Heart left ventricle (tissue), 16 donors: Measurements from ENCODE around the gene FAM161B. TPM values are rescaled to one million over a fixed set of nuclear protein-coding genes. Genes with fewer than 3 reads are reported as not detected.
A peak's percentile ranks its signal among the peaks of the same experiment; 100 is the strongest.

Experiments used
- ATAC-seq, 4 donors: fragments of 200-7000 bp; cut with Tn5 transposase; one replicate each; pipeline ENCODE4 v1.9.1; 2020 to 2022; ENCODE audit warnings: moderate library complexity in 4 of 4, mild to moderate bottlenecking in 3 of 4, moderate number of reproducible peaks in 1 of 4
- DNase-seq, 5 donors: peaks; one replicate each; pipeline ENCODE4 v3.0.0-alpha.2; 2020
- H3K27ac ChIP-seq, 12 donors: fragments of 200-600 bp; sonication (generic) in 4 of 12; one replicate each; pipeline versions ENCODE4 v1.5.0 to v1.8.0; 2016 to 2022; ENCODE audit warnings: mild to moderate bottlenecking in 2 of 12
- H3K27me3 ChIP-seq, 9 donors: fragments of 200-600 bp; sonication (generic) in 2 of 9; one replicate each; pipeline versions ENCODE4 v1.5.1 to v1.8.0; 2016 to 2022; ENCODE audit warnings: mild to moderate bottlenecking in 3 of 9
- H3K36me3 ChIP-seq, 9 donors: fragments of 200-600 bp; sonication (generic) in 2 of 9; one replicate each; pipeline versions ENCODE4 v1.5.0 to v1.8.0; 2018 to 2022; ENCODE audit warnings: mild to moderate bottlenecking in 2 of 9
- H3K4me1 ChIP-seq, 12 donors: fragments of 200-600 bp; sonication (generic) in 4 of 12; one replicate each; pipeline versions ENCODE4 v1.5.0 to v1.8.0; 2016 to 2022; ENCODE audit warnings: mild to moderate bottlenecking in 3 of 12
- H3K4me3 ChIP-seq, 12 donors: fragments of 200-600 bp; sonication (generic) in 4 of 12; one replicate each; pipeline versions ENCODE4 v1.5.0 to v1.8.0; 2017 to 2022; ENCODE audit warnings: mild to moderate bottlenecking in 9 of 12, moderate library complexity in 4 of 12
- H3K9me3 ChIP-seq, 12 donors: fragments of 200-600 bp; sonication (generic) in 4 of 12; one replicate each; pipeline versions ENCODE4 v1.5.0 to v1.8.0; 2016 to 2022; ENCODE audit warnings: mild to moderate bottlenecking in 1 of 12
- POLR2A ChIP-seq, 2 donors: fragments of 450-650 bp; IDR thresholded peaks; one replicate each; pipeline ENCODE4 v1.6.1; 2017; ENCODE audit warnings: antibody characterized with exemption in 2 of 2, mild to moderate bottlenecking in 2 of 2, moderate library complexity in 2 of 2
- WGBS, 4 donors: extraction: QIAGEN DNeasy Blood & Tissue Kit in 2 of 4; methylation state at CpG; one replicate each; pipeline versions ENCODE4 v1.1.5 to v1.1.7; 2013 to 2018; 5-methylcytosine and 5-hydroxymethylcytosine counted together
- intact Hi-C, 10 donors: fragments of 100-400 bp; cut with DNase I; formaldehyde crosslinking; loops; one replicate each; pipeline versions ENCODE4 v1.11.1 to v1.14.2; 2022
- polyA plus RNA-seq, 2 donors: library from polyadenylated mRNA; stranded (reverse); fragments of 200-250 nt; gene quantifications; one replicate each; pipeline ENCODE4 v1.2.3, GENCODE V29; 2013
- total RNA-seq, 9 donors: library from RNA; depleted of rRNA in 2 of 9; stranded (reverse); fragments of >200 nt in 2 of 9; fragmentation: NEBNext Ultra II Directional in 3 of 9; extraction: Animal tissue kit (Norgen Biotek cat#: 25700) in 3 of 9; gene quantifications; one replicate each; pipeline versions ENCODE4 v1.1.0 to v1.2.4, GENCODE V29; 2016 to 2023
- TF ChIP-seq, protein P1 (sequence below), 12 donors: fragments of 200-600 bp; sonication (generic) in 4 of 12; IDR thresholded peaks; one replicate each; pipeline versions ENCODE4 v1.5.0 to v1.8.0; 2018 to 2022; ENCODE audit warnings: antibody characterized with exemption in 12 of 12, mild to moderate bottlenecking in 5 of 12
- donor health status: ischemic (EF 13 %, LVEDD 7.1; RV severe dilation, severe dysfunction).
- donor health status: healthy with polysubstance abuse.
- donor health status: DM: no; HTN: yes; CAD: no.
- donor health status: DM: no; HTN: no; CAD: no.
- donor health status: ischemic (EF 25% LVEDD 6.9; RV normal size, moderate dysfunction).
- donor health status: ischemic (EF 25% LVEDD 5.7; RV mildly dilated, moderate dysfunction).
- donor health status: healthy.
- donor health status: DM: yes; HTN: yes; CAD: no.
- donor health status: ischemic (EF 35%, LVEDD 5.7; RV mildly dilated, moderate dysfunction).
- donor health status: nonischemic (EF 11% LVEDD 7.7; RV severe dilation, severe dysfunction).
- donor health status: DM: yes; HTN: yes; CAD: no.
- donor health status: PGD.
- donor health status: ischemic (EF 29% LVEDD 5.4; RV normal size, mild dysfunction).
- donor health status: nonischemic (EF 23%, LVEDD 6.1; RV moderate dilation, normal function).

The FAM161B gene
- total and polyA plus RNA-seq, 11 donors, result 1.9 to 6.5 (median 3.6) TPM

DNA sequence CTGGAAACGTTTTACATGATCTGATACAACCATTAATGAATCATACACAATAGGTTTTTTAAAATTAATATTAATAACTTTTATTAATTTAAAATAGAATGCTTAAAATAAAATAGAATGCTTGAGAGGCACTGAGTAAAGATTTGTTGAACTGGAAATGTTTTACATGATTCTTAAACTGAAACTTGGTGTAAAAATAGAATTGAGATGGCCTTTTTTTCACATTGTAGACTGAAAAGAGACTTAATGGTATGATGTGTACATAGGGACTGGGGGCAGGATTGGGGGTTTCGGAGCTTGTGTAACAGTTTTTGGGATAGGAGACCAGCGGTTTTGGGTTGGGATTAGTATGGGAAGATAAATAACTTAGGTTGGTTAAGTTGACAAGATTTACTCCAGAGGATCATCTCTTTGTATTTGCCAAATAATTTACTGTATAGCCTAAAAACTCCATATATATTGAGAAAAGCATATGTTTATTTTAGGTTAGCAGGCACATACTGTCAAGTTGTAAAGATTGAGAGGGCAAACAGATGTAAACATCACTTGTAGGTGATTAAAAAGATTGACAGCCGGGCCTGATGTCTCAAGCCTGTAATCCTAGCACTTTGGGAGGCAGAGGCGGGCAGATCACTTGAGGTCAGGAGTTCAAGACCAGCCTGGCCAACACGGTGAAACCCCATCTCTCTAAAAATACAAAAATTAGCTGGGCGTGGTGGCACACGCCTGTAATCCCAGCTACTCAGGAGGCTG lies 65.3 kb downstream of the FAM161B start:
- 87 to 92% (median 88%) methylated on average over 8 of the region's 8 CpGs for WGBS, 4 donors
- DNase-seq, result no peak
- no peak for ATAC-seq
- TF ChIP-seq POLR2A (IDR thresholded peaks at IDR 0.05), result no peak
- TF ChIP-seq, protein P1, sequence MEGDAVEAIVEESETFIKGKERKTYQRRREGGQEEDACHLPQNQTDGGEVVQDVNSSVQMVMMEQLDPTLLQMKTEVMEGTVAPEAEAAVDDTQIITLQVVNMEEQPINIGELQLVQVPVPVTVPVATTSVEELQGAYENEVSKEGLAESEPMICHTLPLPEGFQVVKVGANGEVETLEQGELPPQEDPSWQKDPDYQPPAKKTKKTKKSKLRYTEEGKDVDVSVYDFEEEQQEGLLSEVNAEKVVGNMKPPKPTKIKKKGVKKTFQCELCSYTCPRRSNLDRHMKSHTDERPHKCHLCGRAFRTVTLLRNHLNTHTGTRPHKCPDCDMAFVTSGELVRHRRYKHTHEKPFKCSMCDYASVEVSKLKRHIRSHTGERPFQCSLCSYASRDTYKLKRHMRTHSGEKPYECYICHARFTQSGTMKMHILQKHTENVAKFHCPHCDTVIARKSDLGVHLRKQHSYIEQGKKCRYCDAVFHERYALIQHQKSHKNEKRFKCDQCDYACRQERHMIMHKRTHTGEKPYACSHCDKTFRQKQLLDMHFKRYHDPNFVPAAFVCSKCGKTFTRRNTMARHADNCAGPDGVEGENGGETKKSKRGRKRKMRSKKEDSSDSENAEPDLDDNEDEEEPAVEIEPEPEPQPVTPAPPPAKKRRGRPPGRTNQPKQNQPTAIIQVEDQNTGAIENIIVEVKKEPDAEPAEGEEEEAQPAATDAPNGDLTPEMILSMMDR (IDR thresholded peaks at IDR 0.05), result no peak
- intact Hi-C loops, result loop anchor here in 3 of 10 donors (5.0 to 10.0 kb wide), 2 partner anchors 130 to 157 kb away; partner anchors contain the start of genes BBOF1 (in 1 of the 3) and ENTPD5 (in 1 of the 3)
- Histone ChIP-seq H3K4me3 (no peak overlapping the region), H3K4me1 (peaks cover 0 to 34% (median 19%) of the 10 kb centered on the region in 12 donors), H3K27me3 (no peaks in the 10 kb centered on the region), H3K36me3 (peaks cover 0 to 43% (median 3%) of the 10 kb centered on the region in 9 donors), H3K9me3 (no peaks in the 10 kb centered on the region), H3K27ac (peak overlapping the region in 1 of 12 donors; percentile 97)

Other genes starting within 250 kb of the FAM161B start
- gene PNMA1, start 235.7 kb downstream of the FAM161B start, total RNA-seq, result 10 to 100 TPM; 14.5 to 32.3 (median 25.9) TPM
- 10 to 100 TPM in 1 of 2 donors, 1 to 10 TPM in 1; 7.4 to 27.3 TPM for gene PNMA1, start 235.7 kb downstream of the FAM161B start, polyA plus RNA-seq
- gene PTGR2, start 98.3 kb downstream of the FAM161B start, total RNA-seq, result 10 to 100 TPM; 20.1 to 55.8 (median 26.3) TPM
- 10 to 100 TPM; 10.1 to 30.9 TPM for gene PTGR2, start 98.3 kb downstream of the FAM161B start, polyA plus RNA-seq
- gene ZNF410, start 63.2 kb downstream of the FAM161B start, total RNA-seq, result 10 to 100 TPM; 14.7 to 29.0 (median 20.1) TPM
- 10 to 100 TPM; 11.9 to 27.7 TPM for gene ZNF410, start 63.2 kb downstream of the FAM161B start, polyA plus RNA-seq
- 100 to 1,000 TPM in 1 of 9 donors, 10 to 100 TPM in 8; 30.4 to 115 (median 48.4) TPM for gene COQ6, start 208 bp upstream of the FAM161B start, total RNA-seq
- gene COQ6, start 208 bp upstream of the FAM161B start, polyA plus RNA-seq, result 10 to 100 TPM; 30.4 to 34.3 TPM
- 10 to 100 TPM in 1 of 9 donors, 1 to 10 TPM in 8; 5.5 to 12.3 (median 6.8) TPM for gene ENTPD5, start 69.2 kb upstream of the FAM161B start, total RNA-seq
- gene ENTPD5, start 69.2 kb upstream of the FAM161B start, polyA plus RNA-seq, result 1 to 10 TPM; 4.7 to 5.8 TPM
- gene BBOF1, start 69.3 kb upstream of the FAM161B start, total RNA-seq, result 1 to 10 TPM; 2.1 to 8.9 (median 4.0) TPM
- gene BBOF1, start 69.3 kb upstream of the FAM161B start, polyA plus RNA-seq, result 1 to 10 TPM; 3.5 to 5.1 TPM
- 100 to 1,000 TPM in 1 of 9 donors, 10 to 100 TPM in 8; 39.0 to 103 (median 71.3) TPM for gene ALDH6A1, start 134.4 kb upstream of the FAM161B start, total RNA-seq
- gene ALDH6A1, start 134.4 kb upstream of the FAM161B start, polyA plus RNA-seq, result 10 to 100 TPM; 16.5 to 30.8 TPM
- 10 to 100 TPM in 3 of 9 donors, 1 to 10 TPM in 6; 4.2 to 14.5 (median 8.9) TPM for gene LIN52, start 134.9 kb upstream of the FAM161B start, total RNA-seq
- 10 to 100 TPM in 1 of 2 donors, 1 to 10 TPM in 1; 5.4 to 11.8 TPM for gene LIN52, start 134.9 kb upstream of the FAM161B start, polyA plus RNA-seq